IMR-90 (cell line): ENCODE data around the gene MOCS2. TPM values are rescaled to one million over a fixed set of nuclear protein-coding genes. Genes with fewer than 3 reads are reported as not detected.

Experiments used
- ATAC-seq: fragments of 200-7000 bp; cut with Tn5 transposase; 2 replicates; pipeline ENCODE4 v1.9.1; 2020; ENCODE audit warnings: low read depth, mild to moderate bottlenecking, moderate library complexity
- BruUV-seq: library from RNA; stranded (reverse); fragments of 400-500 nt; replicated peaks from 2 replicates; lab custom pipeline; 2021; lab: Mats Ljungman, UMichigan
- CTCF ChIA-PET: fragments of 300-600 bp; formaldehyde crosslinking; extraction: SDS; loops from one replicate; lab custom pipeline; 2021; ENCODE audit warnings: antibody characterized with exemption; lab: Yijun Ruan, JAX
- POLR2A ChIA-PET: fragments of 300-600 bp; sonication (Branson Sonifier 250); formaldehyde crosslinking; loops from one replicate; lab custom pipeline; 2022; ENCODE audit warnings: antibody characterized with exemption; ENCODE audit not compliant: unreplicated experiment; lab: Charles Lee
- DNase-seq: peaks from one replicate; pipeline ENCODE4 v3.0.0; 2013
- H2AFZ ChIP-seq: replicated peaks from 2 replicates; pipeline ENCODE3; 2013; ENCODE audit warnings: low read length, mild to moderate bottlenecking; ENCODE audit not compliant: poor library complexity
- H2AK5ac ChIP-seq: 2 replicates; pipeline ENCODE4 v1.6.1; 2013; ENCODE audit warnings: low read depth, low read length, inconsistent platforms
- H2AK9ac ChIP-seq: replicated peaks from 2 replicates; pipeline ENCODE3; 2013; ENCODE audit warnings: mild to moderate bottlenecking, low read depth, low read length, moderate library complexity; ENCODE audit not compliant: poor library complexity
- H2BK120ac ChIP-seq: 2 replicates; pipeline ENCODE4 v1.6.1; 2013; ENCODE audit warnings: low read depth, low read length, inconsistent platforms
- H2BK15ac ChIP-seq: 3 replicates; pipeline ENCODE4 v1.6.1; 2013; ENCODE audit warnings: low read depth, low read length, inconsistent platforms
- H2BK20ac ChIP-seq: 2 replicates; pipeline ENCODE4 v1.6.1; 2013; ENCODE audit warnings: low read depth, mild to moderate bottlenecking, inconsistent platforms, low read length, moderate library complexity
- H2BK5ac ChIP-seq: 2 replicates; pipeline ENCODE4 v1.6.1; 2013; ENCODE audit warnings: mild to moderate bottlenecking, low read depth, low read length, inconsistent platforms; ENCODE audit not compliant: poor library complexity, severe bottlenecking
- H3K14ac ChIP-seq: replicated peaks from 2 replicates; pipeline ENCODE4 v1.6.1; 2013; ENCODE audit warnings: low read depth, low read length, inconsistent platforms
- H3K18ac ChIP-seq: 2 replicates; pipeline ENCODE4 v1.6.1; 2013; ENCODE audit warnings: low read depth, low read length, control low read depth
- H3K23ac ChIP-seq: 2 replicates; pipeline ENCODE4 v1.6.1; 2013; ENCODE audit warnings: low read depth, low read length, inconsistent platforms
- H3K27ac ChIP-seq: 2 replicates; pipeline ENCODE4 v1.5.1; 2013; ENCODE audit warnings: mild to moderate bottlenecking, control low read depth, low read length; ENCODE audit not compliant: insufficient read depth
- H3K27me3 ChIP-seq: 2 replicates; pipeline ENCODE4 v1.6.1; 2013; ENCODE audit warnings: low read length; ENCODE audit not compliant: control insufficient read depth, insufficient read depth
- H3K36me3 ChIP-seq: 2 replicates; pipeline ENCODE4 v1.6.1; 2013; ENCODE audit warnings: low read length, mixed read lengths; ENCODE audit not compliant: control insufficient read depth, insufficient read depth
- H3K4ac ChIP-seq: 2 replicates; pipeline ENCODE4 v1.6.1; 2013; ENCODE audit warnings: low read depth, low read length, inconsistent platforms
- H3K4me1 ChIP-seq: 2 replicates; pipeline ENCODE4 v1.6.1; 2013; ENCODE audit warnings: low read length, mixed read lengths; ENCODE audit not compliant: control insufficient read depth, insufficient read depth
- H3K4me2 ChIP-seq: 2 replicates; pipeline ENCODE4 v1.6.1; 2013; ENCODE audit warnings: low read depth, mild to moderate bottlenecking, control low read depth, low read length, moderate library complexity
- H3K4me3 ChIP-seq: 2 replicates; pipeline ENCODE4 v1.5.1; 2013; ENCODE audit warnings: low read depth, mild to moderate bottlenecking, control low read depth, low read length, moderate library complexity; ENCODE audit not compliant: insufficient read depth
- H3K56ac ChIP-seq: 2 replicates; pipeline ENCODE4 v1.6.1; 2013; ENCODE audit warnings: low read length, inconsistent platforms; ENCODE audit not compliant: insufficient read depth; ENCODE audit errors: extremely low read depth
- H3K79me1 ChIP-seq, 2 experiments: 2 replicates each; pipeline ENCODE4 v1.6.1; 2013; ENCODE audit warnings: low read length in 2 of 2, inconsistent platforms in 1 of 2, low read depth in 1 of 2
- H3K9ac ChIP-seq: 2 replicates; pipeline ENCODE4 v1.6.1; 2013; ENCODE audit warnings: low read depth, low read length, control low read depth
- H3K9me1 ChIP-seq: 2 replicates; pipeline ENCODE4 v1.6.1; 2013; ENCODE audit warnings: low read length, inconsistent platforms; ENCODE audit not compliant: insufficient read depth
- H3K9me3 ChIP-seq: 2 replicates; pipeline ENCODE4 v1.6.1; 2013; ENCODE audit warnings: low read length; ENCODE audit not compliant: control insufficient read depth, insufficient read depth
- H4K20me1 ChIP-seq: 2 replicates; pipeline ENCODE4 v1.6.1; 2013; ENCODE audit warnings: low read length, inconsistent platforms; ENCODE audit not compliant: insufficient read depth
- H4K5ac ChIP-seq: 2 replicates; pipeline ENCODE4 v1.6.1; 2013; ENCODE audit warnings: mild to moderate bottlenecking, low read depth, low read length, control low read depth
- H4K8ac ChIP-seq, 2 experiments: 2 replicates each; pipeline ENCODE4 v1.6.1; 2013; ENCODE audit warnings: low read depth in 2 of 2, low read length in 2 of 2, control low read depth in 1 of 2, inconsistent platforms in 1 of 2
- H4K91ac ChIP-seq: 2 replicates; pipeline ENCODE4 v1.6.1; 2013; ENCODE audit warnings: low read depth, low read length, inconsistent platforms; ENCODE audit not compliant: insufficient read depth
- RFX5 ChIP-seq: IDR thresholded peaks from 2 replicates; pipeline ENCODE4 v1.8.0; 2012; ENCODE audit warnings: low read depth, mild to moderate bottlenecking, low read length, moderate library complexity
- WGBS, 2 experiments: methylation state at CpG; one replicate each; pipeline versions ENCODE4 v1.1.5 to v1.1.7; 2013; ENCODE audit warnings: missing lambda C conversion rate in 2 of 2; ENCODE audit not compliant: insufficient read length in 1 of 2; ENCODE audit errors: extremely low coverage in 2 of 2; 5-methylcytosine and 5-hydroxymethylcytosine counted together
- dilution Hi-C: fragments of 300-500 bp; cut with HindIII; formaldehyde crosslinking; loops from one replicate; pipeline ENCODE4 v1.14.3; 2018; ENCODE audit warnings: low sequenced_read_pairs; ENCODE audit not compliant: unreplicated experiment
- in situ Hi-C: fragments of 300-500 bp; cut with MboI; formaldehyde crosslinking; loops from 3 replicates; pipeline ENCODE4 v1.14.3; 2019; ENCODE audit warnings: low sequenced_read_pairs, inconsistent platforms, mixed read lengths
- intact Hi-C: fragments of 100-400 bp; cut with micrococcal nuclease; formaldehyde crosslinking; loops from 2 replicates; pipeline ENCODE4 v1.10.0; 2022
- polyA plus RNA-seq, 3 experiments: library from polyadenylated mRNA; depleted of rRNA; stranded (reverse); fragments of >200 nt; gene quantifications; 2 replicates each; pipeline ENCODE4 v1.2.3, GENCODE V29; 2012; ENCODE audit warnings: low replicate concordance in 1 of 3
- total RNA-seq: library from RNA; depleted of rRNA; stranded (reverse); fragments of >200 nt; gene quantifications from 2 replicates; pipeline ENCODE4 v1.2.3, GENCODE V29; 2012

MOCS2 gene
- total and polyA plus RNA-seq, 2 of the 4 experiments (the other 2 are of a cell fraction): 36.4 to 40.0 TPM

- no peaks in the 10 kb centered on the region for H3K27me3 ChIP-seq
Measured at GRCh38 chr5:53066088-53066487, 43.5 kb downstream of the MOCS2 start.

More at GRCh38 chr5:53066088-53066487, 43.5 kb downstream of the MOCS2 start:
- H3K56ac ChIP-seq: no peak overlapping the region
- CTCF ChIA-PET: no interaction called here
- no peak overlapping the region for H4K5ac ChIP-seq
- H3K27ac ChIP-seq: no peak overlapping the region
- no peak overlapping the region for H3K23ac ChIP-seq
- H3K9me1 ChIP-seq: no peaks in the 10 kb centered on the region
- no CpG with 5 or more reads among the region's 1 CpG for WGBS, 2 experiments
- no peak overlapping the region for H2BK120ac ChIP-seq
- H2BK5ac ChIP-seq: no peak overlapping the region
- H4K91ac ChIP-seq: no peak overlapping the region
- no peak overlapping the region for H3K4ac ChIP-seq
- POLR2A ChIA-PET: no interaction called here
- dilution Hi-C loops: loop anchor here (25.0 kb wide), 1 partner anchor 104 kb away; no protein-coding TSS in a partner anchor
- no peak for TF ChIP-seq RFX5
- intact Hi-C loops: no loop called here
- no peak overlapping the region for H3K18ac ChIP-seq
- no peak overlapping the region for H3K14ac ChIP-seq
- H3K4me3 ChIP-seq: no peak overlapping the region
- BruUV-seq: no TSS peak
- no peak overlapping the region for H2BK20ac ChIP-seq
- H2AFZ ChIP-seq: no peak overlapping the region
- in situ Hi-C loops: no loop called here
- no peak overlapping the region for H3K4me2 ChIP-seq
- no peak overlapping the region for H4K8ac ChIP-seq
- ATAC-seq (no peak), DNase-seq (no peak)
- no peak overlapping the region for H3K9ac ChIP-seq
- H3K4me1 ChIP-seq: peaks cover 3% of the 10 kb centered on the region; the same call in 1 of the 2 replicates
- no peaks in the 10 kb centered on the region for H4K20me1 ChIP-seq
- peaks cover 7 to 37% of the 10 kb centered on the region in 2 experiments; a peak in 2 of 4 replicates for H3K79me1 ChIP-seq
- no peaks in the 10 kb centered on the region for H3K9me3 ChIP-seq
- H3K36me3 ChIP-seq: peaks cover 17% of the 10 kb centered on the region; the same call in 1 of the 2 replicates
- no peak overlapping the region for H2BK15ac ChIP-seq
- no peak overlapping the region for H2AK5ac ChIP-seq
- no peak overlapping the region for H2AK9ac ChIP-seq
